Esophagus mucosa (tissue), 1 donor: Measurements from ENCODE around the gene C11orf91. TPM values are rescaled to one million over a fixed set of nuclear protein-coding genes. Genes with fewer than 3 reads are reported as not detected.
"Not testable (repeated sequence)": the region's sequence is repeated elsewhere in the genome, so short reads cannot be mapped to it uniquely, and the experiment has no call there.

Experiments used
- ATAC-seq: fragments of 200-7000 bp; cut with Tn5 transposase; one replicate; pipeline ENCODE4 v1.9.1; 2020
- total RNA-seq: library from RNA; stranded (reverse); gene quantifications from one replicate; pipeline ENCODE4 v1.2.4, GENCODE V29; 2023
- donor health status: DM: yes; HTN: yes; CAD: no.

Gene C11orf91
- total RNA-seq, 1 donor from 2014 or later: 1.1 TPM

DNA sequence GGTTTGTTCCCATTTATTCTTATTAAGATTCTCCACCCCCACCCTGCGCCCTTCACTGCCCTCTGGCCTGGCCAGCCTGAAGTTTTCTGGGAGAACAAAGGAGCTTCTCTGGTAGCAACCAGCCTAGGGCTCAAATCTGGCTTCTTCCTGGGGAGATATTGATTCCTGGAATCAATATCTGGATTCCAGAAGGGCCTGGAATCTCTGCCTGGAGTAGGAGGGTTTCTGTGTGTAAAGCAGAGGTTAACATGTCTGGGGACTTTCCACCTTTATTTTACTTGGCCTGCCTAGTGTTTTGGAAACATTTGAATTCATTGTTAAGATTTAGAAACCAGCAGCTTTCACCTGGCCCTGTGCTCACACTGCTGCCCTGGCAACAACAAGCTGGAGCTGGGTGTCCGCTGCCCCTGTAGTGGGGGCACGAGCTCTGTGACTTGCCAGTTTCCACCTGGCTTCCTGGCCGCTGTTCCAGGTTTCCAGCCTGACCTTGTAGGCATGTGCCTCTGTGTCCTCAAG, 5.5 kb downstream of the C11orf91 start:
- ATAC-seq: no peak

DNA sequence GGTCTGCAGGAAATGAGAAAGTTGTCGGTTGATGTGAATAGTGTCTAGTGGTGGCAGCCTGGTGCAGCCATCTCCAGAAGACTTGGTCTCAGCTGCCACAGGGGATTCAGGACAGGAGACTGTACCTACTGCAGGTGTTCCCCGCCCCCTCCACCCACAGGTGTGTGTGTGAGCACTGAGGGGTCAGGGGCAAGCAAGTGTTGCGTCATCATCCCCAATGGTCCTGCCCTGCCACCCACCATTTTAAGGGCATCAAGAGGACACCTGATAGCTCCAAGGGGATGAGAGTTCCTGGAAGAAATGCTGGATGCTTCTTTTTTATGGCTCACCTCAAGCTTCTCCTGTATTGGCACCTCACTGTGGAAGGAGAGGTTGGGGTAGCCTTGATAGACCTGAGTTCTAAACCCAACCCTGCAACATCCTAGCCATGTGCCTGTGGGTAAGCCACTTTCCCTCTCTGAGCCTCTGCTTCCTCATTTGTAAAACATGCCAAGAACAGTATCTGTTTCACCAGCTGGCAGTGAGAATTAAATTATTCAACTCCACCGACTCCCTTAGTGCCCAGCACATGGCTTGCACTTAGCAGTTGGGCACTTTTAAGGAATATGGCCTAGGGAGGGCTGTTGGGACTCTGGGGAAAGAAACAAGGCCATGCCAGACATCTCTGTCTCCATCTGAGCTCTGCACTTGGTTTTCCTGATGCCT, 6.1 kb downstream of the C11orf91 start:
- no peak for ATAC-seq

DNA sequence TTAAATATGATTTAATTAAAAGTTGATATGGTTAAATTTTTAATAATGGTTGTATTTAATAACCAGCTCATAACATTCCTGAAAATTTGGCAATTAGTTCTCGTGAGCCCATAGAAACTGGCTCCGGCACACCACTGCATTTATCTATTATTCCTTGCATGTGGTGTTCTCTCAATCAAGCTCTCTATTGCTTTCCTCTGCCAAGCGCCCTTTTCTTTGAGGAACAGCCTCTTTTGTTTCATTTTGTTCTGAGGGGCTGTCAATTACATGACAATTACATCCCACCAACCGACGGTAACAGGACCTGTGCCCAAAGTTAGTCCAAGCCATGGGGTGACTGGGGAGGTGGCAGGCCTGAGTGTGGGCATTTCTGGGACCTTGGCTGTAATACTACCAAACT, 8.1 kb downstream of the C11orf91 start:
- ATAC-seq: no peak

DNA sequence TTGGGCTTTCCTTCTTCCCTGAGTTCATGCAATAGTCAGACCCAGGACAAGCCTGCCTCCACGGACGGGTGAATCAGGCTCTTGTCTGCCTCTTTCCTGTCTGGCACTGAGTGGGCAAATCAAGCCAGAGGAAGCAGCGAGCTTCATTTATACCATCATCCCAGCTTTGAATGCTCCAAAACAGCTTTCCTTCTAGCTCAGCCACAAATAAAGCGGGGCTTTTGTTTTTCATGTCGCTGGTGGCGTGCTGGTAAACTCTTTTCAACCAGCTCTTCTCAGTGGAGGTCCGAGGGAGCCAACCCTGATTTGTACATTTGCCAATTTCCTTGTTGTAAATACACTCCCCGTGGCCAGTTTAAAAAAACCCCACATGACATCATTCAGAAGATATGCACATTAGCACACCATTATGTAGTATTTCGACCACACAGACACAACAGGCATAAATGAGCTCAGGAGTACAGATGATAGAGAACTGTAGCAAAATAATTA, 8.6 kb downstream of the C11orf91 start:
- peak; percentile 29 for ATAC-seq

DNA sequence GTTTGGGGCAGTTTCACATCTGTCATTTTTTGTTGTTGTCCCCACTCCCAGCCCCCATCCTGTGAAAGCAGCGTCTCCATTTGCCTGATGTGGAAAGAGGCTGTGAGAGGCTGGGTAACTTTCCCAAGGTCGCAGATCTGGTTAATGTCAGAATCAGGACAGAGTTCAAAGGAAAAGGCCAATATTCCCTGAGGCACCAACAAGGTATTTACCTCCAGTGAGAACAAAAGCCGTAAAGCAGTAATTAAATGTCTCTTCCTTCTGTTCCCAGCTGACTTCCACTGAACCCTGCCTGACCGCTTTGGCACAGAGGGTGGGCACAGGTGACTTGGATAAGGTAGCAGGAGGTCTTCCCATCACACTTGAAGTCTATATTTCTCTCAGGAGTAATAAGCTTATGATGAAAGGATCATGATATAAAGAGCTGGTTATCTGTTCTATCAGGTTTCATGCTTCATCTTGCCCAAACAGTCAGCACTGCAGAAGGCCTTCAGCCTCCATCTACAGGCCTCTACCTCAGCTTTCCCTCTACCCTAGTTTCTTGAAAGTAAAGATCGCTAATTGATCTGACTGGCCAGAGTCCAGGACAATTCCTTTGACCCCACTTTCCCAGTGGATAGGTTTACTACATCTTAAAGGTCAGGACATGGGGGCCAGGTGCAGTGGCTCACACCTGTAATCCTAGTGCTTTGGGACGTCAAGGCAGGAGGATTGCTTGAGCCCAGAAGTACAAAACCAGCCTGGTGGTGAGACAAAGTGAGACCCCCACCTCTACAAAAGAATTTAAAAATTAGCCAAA, 9.4 kb downstream of the C11orf91 start:
- ATAC-seq: no peak

DNA sequence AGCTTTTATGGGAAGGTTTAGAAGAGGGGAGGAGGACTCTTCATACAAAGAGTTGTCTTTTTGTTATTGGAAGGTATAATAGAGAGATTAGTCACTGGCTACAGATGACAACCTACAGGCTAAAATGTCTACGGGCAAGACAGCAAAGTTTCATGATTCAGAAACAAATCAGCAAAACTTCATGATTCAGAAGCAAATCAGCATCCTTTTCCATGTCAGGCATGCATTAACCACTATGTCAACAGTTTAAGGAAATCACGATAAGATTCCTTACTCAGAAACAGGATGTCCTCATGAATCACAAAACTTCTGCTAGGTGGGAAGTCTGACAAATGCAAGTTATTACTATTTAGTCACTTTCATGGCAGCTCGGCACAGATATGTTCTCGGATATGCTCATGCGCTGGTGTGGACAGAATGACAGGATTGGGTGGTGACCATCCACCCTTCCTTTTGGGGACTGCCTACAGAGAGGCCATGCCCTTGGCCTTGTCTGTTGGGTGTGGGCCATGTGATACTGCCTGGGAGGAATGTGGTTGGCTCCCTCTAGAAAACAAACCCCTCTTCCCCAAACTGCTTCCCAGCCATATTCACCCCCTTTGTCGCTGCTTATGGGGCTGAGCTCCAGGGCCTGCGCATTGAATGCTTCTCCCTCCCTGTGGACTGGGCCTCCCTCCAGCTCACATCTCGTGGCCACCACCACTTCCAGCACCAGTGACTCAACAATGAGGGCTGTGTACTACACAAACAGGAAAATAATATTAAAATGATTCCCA, 10.1 kb downstream of the C11orf91 start:
- peak; percentile 79 for ATAC-seq

DNA sequence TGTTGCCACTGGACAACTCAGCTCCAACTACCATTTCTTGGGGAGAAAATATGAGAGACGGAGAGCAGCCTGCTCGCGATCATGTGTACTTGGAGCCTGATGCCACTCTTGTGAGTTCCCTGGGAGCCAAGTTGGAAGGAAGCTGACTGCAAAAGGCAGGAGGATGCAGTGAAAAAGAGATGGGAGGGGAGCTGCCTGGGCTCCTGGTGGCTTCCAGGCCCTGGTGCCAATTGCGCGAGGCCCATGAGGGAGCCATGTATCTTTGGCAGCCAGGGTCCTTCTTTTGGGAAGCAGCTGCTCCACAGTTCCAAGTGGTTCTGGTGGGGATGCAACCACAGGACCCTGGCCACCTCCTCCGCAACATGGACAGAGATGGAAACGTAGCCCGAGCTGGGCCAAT, 11.1 kb downstream of the C11orf91 start:
- ATAC-seq: no peak

DNA sequence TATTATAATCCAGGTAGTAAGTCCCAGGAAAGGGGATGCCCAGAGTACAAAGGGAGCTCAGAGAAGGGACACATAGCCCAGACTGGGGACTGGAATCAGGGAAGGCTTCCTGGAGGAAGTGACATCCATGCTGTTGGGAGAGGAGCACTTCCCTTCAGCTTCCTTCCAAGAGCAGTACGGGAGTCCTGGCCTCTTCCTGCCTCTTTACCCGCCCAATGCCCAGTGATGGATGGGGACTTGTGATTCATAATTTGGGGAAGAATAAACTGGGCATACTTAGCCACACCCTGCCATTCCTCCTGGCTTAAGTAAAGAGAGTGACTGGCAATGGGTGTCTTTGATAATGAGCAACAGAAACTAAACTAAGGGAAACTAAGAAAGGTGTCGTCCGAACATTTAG, 11.5 kb downstream of the C11orf91 start:
- ATAC-seq: peak; percentile 67

DNA sequence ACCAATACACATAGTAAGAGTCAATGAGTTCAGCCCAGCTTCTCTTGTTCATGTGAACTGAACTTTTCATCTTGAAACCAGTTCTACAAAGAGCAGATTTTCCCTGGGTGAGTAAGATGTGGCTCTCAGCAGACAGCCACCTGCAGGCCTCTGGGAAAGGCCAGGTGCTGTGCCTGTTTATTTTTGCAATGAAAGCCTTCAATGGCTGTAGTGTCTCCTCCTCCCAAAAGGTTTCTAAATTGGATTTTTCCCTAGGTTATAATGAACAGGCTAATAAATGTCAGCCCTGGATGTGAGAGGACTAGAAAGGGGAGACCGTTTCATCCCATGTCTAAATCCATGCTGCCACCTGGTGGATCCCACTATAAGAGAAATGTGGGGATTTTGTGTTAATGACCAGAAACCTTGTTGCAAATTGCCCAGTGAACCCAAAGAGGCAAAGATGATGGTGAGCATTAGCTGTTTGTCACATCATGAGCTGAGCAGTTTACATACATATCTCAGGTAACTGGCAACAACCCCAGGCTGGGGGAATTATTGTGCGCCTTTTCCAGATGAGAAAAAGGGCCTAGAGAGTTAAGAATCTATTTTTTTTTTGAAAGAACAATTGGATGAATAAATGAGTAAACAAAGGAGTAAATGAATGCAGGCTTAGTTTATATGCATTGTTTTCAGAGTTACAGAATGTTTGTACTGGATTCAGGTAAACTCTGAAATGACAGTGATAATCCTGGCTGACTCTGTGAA, 12.7 kb downstream of the C11orf91 start:
- peak; percentile 4 for ATAC-seq

DNA sequence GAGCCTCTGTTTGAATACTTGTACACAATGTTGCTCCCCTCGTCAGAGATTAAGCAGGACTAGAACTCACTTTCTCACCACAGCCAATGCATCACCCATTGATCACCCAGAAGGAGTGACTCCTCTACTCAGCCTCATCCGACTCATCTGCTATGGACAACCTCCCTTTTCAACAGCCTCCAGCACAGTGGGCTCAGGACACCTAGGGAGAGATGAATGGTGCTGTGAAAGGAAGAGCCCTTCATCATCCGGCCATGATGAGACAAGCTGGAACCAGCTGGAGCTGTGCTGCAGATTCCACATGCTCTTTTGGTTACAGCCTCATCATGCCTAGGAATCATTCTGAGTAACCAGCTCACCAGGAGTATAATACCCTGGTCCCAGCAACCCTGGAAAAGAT, 15.5 kb downstream of the C11orf91 start:
- ATAC-seq: no peak

DNA sequence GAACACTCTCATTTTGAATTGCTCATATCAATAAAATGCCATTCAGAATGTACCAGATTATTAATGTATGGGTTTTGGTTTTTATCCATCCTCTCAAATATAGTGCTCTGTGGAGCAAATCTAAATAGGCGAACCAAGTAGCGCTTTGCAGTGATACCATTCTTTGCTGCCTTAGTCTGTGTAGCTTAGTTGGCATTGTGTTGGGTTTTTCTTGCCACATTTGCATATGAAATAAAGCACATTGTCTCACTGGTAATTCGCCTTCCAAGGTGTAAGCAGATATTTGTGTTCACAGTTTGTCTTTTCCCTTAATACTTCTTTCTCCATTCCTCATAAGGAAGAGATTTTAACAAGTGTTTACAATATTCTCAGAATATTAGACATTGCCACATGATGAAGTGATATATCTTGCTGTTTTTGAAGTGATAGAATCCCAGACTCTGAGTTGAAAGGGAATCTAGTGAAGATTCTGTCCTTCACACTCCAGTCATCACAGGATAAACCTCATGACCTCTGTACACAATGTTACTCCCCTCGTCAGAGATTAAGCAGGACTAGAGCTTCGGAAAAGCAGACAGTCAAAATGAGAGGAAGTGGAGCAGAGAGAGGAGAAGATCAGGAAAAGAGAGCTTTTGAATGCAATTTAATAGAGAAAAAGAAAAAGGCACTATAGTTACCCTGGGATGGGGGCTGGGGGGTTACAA, 16.5 kb downstream of the C11orf91 start:
- no peak for ATAC-seq

DNA sequence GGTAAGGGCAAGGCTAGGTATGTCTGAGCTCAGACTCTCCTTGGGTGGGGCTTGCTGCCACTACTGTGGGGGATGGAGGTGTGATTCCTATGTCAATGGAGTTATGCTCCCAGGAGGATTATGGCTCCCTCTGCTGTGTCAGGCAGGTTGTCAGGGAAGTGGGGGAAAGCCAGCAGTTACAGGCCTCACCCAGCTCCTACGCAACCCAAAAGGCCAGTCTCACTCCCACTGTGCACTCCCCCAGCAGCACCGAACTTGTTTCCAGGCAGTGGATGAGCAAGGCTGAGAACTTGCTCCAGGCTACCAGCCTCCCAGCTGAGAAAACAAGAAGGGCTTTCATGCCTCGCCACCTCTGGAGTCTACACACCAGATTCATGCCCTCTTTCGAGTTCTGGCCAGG, 18.2 kb downstream of the C11orf91 start:
- ATAC-seq: peak; percentile 91

DNA sequence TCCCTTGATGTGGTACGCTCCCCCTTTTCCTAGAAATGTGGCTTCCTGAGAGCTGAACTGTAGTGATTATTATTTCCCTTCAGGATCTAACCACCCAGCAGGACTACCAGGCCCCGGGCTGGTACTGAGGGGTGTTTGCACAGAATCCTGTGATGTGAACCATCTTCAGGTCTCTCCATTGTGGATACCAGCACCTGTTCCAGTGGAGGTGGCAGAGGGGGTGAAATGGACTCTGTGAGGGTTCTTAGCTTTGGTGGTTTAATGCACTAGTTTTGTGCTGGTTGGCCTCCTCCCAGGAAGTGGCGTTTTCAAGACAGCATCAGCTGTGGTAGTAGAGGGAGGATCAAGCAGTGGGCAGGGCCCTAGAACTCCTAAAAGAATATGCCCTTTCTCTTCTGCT, 18.6 kb downstream of the C11orf91 start:
- no peak for ATAC-seq

DNA sequence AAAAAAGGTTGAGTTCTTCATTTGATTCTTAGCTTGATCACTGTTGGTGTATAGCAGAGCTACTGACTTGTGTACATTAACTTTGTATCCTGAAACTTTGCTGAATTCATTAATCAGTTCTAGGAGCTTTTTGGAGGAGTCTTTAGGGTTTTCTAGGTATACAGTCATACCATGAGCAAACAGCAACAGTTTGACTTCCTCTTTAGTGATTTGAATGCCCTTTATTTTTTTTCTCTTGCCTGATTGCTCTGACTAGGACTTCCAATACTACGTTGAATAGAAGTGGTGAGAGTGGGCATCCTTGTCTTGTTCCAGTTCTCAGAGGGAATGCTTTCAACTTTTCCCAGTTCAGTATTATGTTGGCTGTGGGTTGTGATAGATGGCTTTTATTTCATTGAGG, 22.0 kb downstream of the C11orf91 start:
- not testable (repeated sequence) for ATAC-seq

DNA sequence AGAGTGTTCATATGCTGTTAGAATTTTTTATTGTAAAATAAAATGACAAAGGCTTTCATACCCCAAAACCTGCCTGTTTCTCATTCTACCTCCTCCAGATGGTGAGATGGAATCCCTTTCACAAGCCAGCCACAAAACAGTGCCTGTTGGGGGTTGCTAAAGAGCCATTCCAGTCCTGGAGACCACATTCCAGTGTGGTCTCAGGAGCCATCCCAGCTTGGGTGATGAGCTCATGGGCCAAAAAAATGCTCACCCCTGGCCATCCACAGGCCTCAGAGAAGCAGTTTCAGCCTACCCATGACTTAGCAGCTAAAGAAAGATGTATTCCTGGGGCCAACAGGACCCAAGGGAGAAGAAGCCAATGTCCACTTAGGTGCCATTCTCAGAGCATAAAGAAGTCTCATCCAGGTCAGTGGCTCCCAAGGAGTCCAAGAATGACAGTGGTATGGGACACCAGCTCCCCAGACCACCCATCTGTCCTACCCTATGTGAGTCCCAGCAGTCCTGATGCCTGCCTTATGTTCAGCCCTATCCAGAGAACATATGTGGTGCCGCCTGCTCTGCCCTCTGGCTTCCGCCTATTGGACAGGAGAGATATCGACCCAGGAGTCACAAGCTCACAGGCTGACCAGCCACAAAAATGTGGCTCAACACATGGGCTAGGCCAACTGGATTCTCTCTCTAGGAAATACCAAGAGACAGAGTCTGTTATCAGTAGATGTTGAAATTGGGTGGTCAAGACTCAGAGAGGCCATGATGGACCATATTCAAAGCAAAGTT, 26.4 kb downstream of the C11orf91 start:
- ATAC-seq: no peak

DNA sequence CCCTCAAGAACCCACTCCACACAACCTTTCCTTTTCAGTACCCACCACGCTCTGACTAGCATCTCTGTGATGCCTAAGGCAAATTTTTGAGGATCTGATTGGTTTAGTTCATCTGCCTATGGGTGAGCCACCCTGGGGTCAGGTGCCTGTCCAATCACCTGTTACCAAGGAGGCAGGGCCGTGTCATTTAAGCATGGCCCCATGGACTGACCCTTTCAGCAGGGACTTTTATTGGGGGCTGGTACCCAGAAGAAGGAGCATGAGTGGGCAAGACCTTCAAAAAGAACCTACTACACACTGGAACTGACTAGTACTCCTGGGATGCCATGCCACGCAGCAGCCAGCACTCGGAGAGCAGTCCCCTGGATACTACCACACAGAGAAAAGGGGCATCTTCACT, 28.4 kb downstream of the C11orf91 start:
- no peak for ATAC-seq

DNA sequence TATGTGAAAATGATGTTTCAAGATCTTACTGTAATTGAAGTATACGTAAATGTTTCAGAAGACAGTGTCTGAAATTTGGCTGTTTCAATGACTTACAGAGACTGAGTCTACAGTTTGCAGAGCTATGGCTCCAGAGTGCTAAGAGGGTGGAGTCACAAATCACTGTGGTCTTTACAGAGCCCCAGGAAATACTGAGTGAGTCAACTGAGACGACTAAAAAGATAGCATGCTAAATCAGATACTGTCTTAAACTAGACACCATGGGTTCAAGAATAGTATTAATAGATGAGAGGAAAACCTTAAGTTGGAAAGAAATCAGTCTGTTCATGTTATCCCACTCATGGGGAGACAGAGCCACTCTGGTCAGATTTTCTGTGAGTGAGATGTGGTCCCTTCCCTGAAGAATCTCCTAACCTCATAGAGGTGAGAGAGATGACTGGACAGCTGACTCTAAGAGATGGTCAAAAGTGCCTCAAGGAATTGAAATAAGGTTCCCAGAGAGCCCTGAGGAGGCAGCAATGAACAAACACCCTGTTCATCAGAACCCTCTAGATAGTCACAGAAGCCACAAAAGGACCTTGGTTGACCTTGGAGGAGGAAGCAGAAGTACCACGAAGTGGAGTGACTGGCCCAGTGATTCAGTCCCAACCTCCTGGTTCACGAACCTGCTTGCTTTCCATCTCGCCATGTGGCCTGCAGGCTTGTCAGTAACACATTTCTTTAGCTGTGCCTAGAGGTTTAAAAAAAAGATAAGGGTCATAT, 30.2 kb downstream of the C11orf91 start:
- peak; percentile 36 for ATAC-seq

DNA sequence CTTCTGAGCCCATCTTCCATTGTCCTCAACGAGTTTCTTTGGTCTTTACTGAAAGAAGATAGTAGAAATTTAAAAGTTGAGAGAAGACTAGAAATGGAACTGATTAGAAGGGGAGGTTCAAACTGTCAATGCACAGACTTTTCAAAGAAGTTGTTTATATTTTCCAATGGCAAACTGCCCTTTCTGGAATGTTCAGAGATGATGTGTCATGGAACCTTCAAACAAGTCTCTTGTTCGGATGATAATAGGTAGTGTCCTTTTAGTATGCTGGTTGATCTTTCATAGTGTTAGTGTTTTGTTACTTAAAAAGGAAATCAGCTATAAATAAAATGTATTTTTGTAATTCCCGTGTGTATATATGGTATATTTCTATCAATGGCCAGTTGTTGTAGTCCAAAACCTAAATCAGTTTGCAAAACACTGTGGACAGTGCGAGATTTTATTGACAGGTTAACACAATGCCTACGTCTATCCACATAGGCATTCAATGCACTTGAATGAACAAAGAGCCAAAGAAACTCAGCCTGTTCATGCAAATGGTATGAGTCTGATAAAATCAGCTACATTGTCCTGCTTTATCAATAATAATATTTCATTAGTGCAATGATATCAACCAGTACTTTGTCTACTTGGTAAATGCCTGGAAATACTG, 30.9 kb downstream of the C11orf91 start:
- no peak for ATAC-seq

DNA sequence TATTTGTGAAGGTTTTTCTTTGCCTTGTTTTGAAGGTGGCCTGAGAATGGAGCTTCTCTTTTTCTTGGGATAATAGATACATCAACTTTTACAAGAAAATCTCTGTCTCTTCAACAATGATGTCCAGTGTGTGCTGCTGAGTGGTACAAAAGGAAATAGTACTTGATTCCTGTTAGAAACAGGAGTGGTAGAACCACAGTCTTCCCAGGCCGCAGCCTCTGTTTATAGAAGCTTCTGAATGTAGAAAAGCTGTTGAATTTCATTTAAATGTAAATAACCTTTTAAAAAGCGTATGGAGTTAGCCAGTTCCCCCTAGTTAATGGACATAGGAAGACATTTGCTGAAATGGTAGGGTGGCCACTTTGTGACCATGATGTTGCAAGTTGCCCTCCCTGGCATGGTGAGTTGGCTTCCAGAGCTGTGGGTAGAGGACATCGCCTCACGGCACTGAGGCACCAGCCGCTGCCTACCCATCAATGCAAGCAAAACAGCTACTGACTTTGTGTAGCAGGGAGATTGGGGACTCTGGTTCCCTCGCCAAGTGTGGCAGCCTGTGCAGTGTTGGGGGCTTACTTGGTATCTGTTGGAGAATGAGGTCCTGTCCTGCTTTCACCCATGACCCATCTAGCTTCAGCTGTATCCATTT, 31.6 kb downstream of the C11orf91 start:
- ATAC-seq: no peak
